Caco-2 (cell line): Measurements from ENCODE around the gene CYP2W1. TPM values are rescaled to one million over a fixed set of nuclear protein-coding genes. Genes with fewer than 3 reads are reported as not detected.
A peak's percentile ranks its signal among the peaks of the same experiment; 100 is the strongest.

Experiments
- BruUV-seq: library from RNA; stranded (reverse); fragments of 400-500 nt; replicated peaks from 2 replicates; lab custom pipeline; 2021; lab: Mats Ljungman, UMichigan
- CTCF ChIA-PET: fragments of 300-600 bp; sonication (Branson Sonifier 250); formaldehyde crosslinking; loops from one replicate; lab custom pipeline; 2022; ENCODE audit warnings: antibody characterized with exemption; lab: Charles Lee
- POLR2A ChIA-PET: fragments of 300-600 bp; sonication (Branson Sonifier 250); formaldehyde crosslinking; loops from one replicate; lab custom pipeline; 2022; ENCODE audit warnings: antibody characterized with exemption; lab: Charles Lee
- DNase-seq, 2 experiments: peaks; one replicate each; pipeline versions ENCODE4 v3.0.0 to v3.0.0-alpha.2; 2020 to 2022
- H3K27me3 ChIP-seq: replicated peaks from 2 replicates; pipeline ENCODE4 v1.6.0; 2011; ENCODE audit warnings: low read length; ENCODE audit not compliant: control insufficient read depth, insufficient read depth
- H3K36me3 ChIP-seq: 2 replicates; pipeline ENCODE4 v1.5.1; 2011; ENCODE audit warnings: low read length; ENCODE audit not compliant: control insufficient read depth, insufficient read depth
- H3K4me1 ChIP-seq: fragments of 250-450 bp; sonication (Bioruptor Pico); 2 replicates; pipeline ENCODE4 v1.5.1; 2020; ENCODE audit warnings: mild to moderate bottlenecking
- H3K4me3 ChIP-seq: 2 replicates; pipeline ENCODE4 v1.5.1; 2011; ENCODE audit warnings: low read depth, mild to moderate bottlenecking, control low read depth, low read length
- H3K9me3 ChIP-seq: fragments of 250-450 bp; sonication (Bioruptor Pico); 2 replicates; pipeline ENCODE4 v1.5.1; 2020; ENCODE audit warnings: mild to moderate bottlenecking, moderate library complexity
- H3K27ac Mint-ChIP-seq: one replicate; pipeline ENCODE4 v1.8.0; 2022; ENCODE audit warnings: mixed read lengths; ENCODE audit not compliant: unreplicated experiment
- H3K27me3 Mint-ChIP-seq: one replicate; pipeline ENCODE4 v1.8.0; 2022; ENCODE audit warnings: mixed read lengths; ENCODE audit not compliant: insufficient read depth, unreplicated experiment
- H3K36me3 Mint-ChIP-seq: one replicate; pipeline ENCODE4 v1.8.0; 2022; ENCODE audit warnings: mild to moderate bottlenecking, mixed read lengths; ENCODE audit not compliant: insufficient read depth, unreplicated experiment
- H3K4me1 Mint-ChIP-seq: one replicate; pipeline ENCODE4 v1.8.0; 2022; ENCODE audit warnings: low read depth, mixed read lengths; ENCODE audit not compliant: unreplicated experiment
- H3K4me3 Mint-ChIP-seq: one replicate; pipeline ENCODE4 v1.8.0; 2022; ENCODE audit warnings: mild to moderate bottlenecking, moderate library complexity, mixed read lengths; ENCODE audit not compliant: unreplicated experiment
- H3K9me3 Mint-ChIP-seq: one replicate; pipeline ENCODE4 v1.8.0; 2022; ENCODE audit warnings: mixed read lengths; ENCODE audit not compliant: unreplicated experiment
- CTCF ChIP-seq, 2 experiments: fragments of 200-600 bp in 1 of 2; IDR thresholded peaks; 1 replicate in 1 of 2; 2 replicates in 1 of 2; pipeline versions ENCODE4 v1.5.1 to v1.8.0; 2011 to 2022; ENCODE audit warnings: antibody characterized with exemption in 1 of 2, control low read depth in 1 of 2, inconsistent platforms in 1 of 2, low read depth in 1 of 2, low read length in 1 of 2, mild to moderate bottlenecking in 1 of 2, moderate library complexity in 1 of 2; ENCODE audit not compliant: insufficient read depth in 1 of 2, severe bottlenecking in 1 of 2, unreplicated experiment in 1 of 2
- intact Hi-C: fragments of 100-400 bp; cut with micrococcal nuclease; formaldehyde crosslinking; loops from one replicate; pipeline ENCODE4 v1.10.0; 2022; ENCODE audit not compliant: unreplicated experiment
- total RNA-seq: library from RNA; stranded (reverse); gene quantifications from 2 replicates; pipeline ENCODE4 v1.2.3, GENCODE V29; 2022

Gene CYP2W1
- total RNA-seq, 1 experiment from 2014 or later: 24.0 TPM

GRCh38 chr7:952548-953441 lies 30.2 kb upstream of the CYP2W1 start:
- no peaks in the 10 kb centered on the region for H3K4me1 Mint-ChIP-seq
- Histone ChIP-seq H3K4me1 (peaks cover 21% of the 10 kb centered on the region), H3K4me3 (peak overlapping the region; percentile 92), H3K36me3 (no peaks in the 10 kb centered on the region), H3K27me3 (no peaks in the 10 kb centered on the region), H3K9me3 (no peaks in the 10 kb centered on the region)
- BruUV-seq: no TSS peak
- ChIA-PET CTCF (no interaction called here), POLR2A (no interaction called here)
- H3K9me3 Mint-ChIP-seq: no peaks in the 10 kb centered on the region
- no peak overlapping the region for H3K27ac Mint-ChIP-seq
- no peak for DNase-seq
- H3K4me3 Mint-ChIP-seq: peak overlapping the region; percentile 59
- TF ChIP-seq CTCF (IDR thresholded peaks at IDR 0.05; ENCODE audit: insufficient read depth in 1 of 2, low read depth in 1 of 2, low read length in 1 of 2, severe bottlenecking in 1 of 2, unreplicated experiment in 1 of 2): no peak
- H3K36me3 Mint-ChIP-seq: peaks cover 23% of the 10 kb centered on the region
- no peaks in the 10 kb centered on the region for H3K27me3 Mint-ChIP-seq
- intact Hi-C loops: loop anchor here (2.0 kb wide), 1 partner anchor 76 kb away; the partner anchor contains the start of gene GET4

- H3K27me3 Mint-ChIP-seq: no peaks in the 10 kb centered on the region
- H3K27ac Mint-ChIP-seq: no peak overlapping the region
- ChIA-PET CTCF (no interaction called here), POLR2A (no interaction called here)
- Histone ChIP-seq H3K36me3 (no peaks in the 10 kb centered on the region), H3K27me3 (no peaks in the 10 kb centered on the region), H3K9me3 (no peaks in the 10 kb centered on the region), H3K4me3 (peak overlapping the region; percentile 92), H3K4me1 (peaks cover 18% of the 10 kb centered on the region)
- no peaks in the 10 kb centered on the region for H3K4me1 Mint-ChIP-seq
- H3K36me3 Mint-ChIP-seq: peaks cover 20% of the 10 kb centered on the region
- no peaks in the 10 kb centered on the region for H3K9me3 Mint-ChIP-seq
- BruUV-seq: TSS peak; percentile 30
- peak; percentile 67 to 74 for DNase-seq
- no peak for TF ChIP-seq CTCF (IDR thresholded peaks at IDR 0.05; ENCODE audit: insufficient read depth in 1 of 2, low read depth in 1 of 2, low read length in 1 of 2, severe bottlenecking in 1 of 2, unreplicated experiment in 1 of 2)
- H3K4me3 Mint-ChIP-seq: peak overlapping the region; percentile 59
- intact Hi-C loops: loop anchor here (2.0 kb wide), 1 partner anchor 77 kb away; the partner anchor contains the start of gene GET4
Measured at GRCh38 chr7:953547-954327, 29.2 kb upstream of the CYP2W1 start.
